H9 (cell line): ENCODE results near the gene MESD. TPM values are rescaled to one million over a fixed set of nuclear protein-coding genes. Genes with fewer than 3 reads are reported as not detected.

Experiments used
- DNase-seq: peaks from one replicate; pipeline ENCODE4 v3.0.0-alpha.2; 2017
- H2AFZ ChIP-seq: one replicate; pipeline ENCODE4 v1.6.1; 2013; ENCODE audit warnings: mild to moderate bottlenecking, low read length, control low read depth, moderate library complexity
- H2AK5ac ChIP-seq: 2 replicates; pipeline ENCODE4 v1.6.1; 2013; ENCODE audit warnings: low read length, control low read depth, mixed read lengths; ENCODE audit not compliant: insufficient read length
- H2BK120ac ChIP-seq: one replicate; pipeline ENCODE4 v1.6.1; 2013; ENCODE audit warnings: low read depth, mild to moderate bottlenecking, low read length, control low read depth, inconsistent platforms; ENCODE audit not compliant: poor library complexity, severe bottlenecking
- H2BK12ac ChIP-seq: 2 replicates; pipeline ENCODE4 v1.6.1; 2013; ENCODE audit warnings: low read length, control low read depth, mixed read lengths, low read depth; ENCODE audit not compliant: insufficient read length
- H2BK15ac ChIP-seq: 2 replicates; pipeline ENCODE4 v1.6.1; 2013; ENCODE audit warnings: low read depth, low read length, control low read depth
- H2BK20ac ChIP-seq: one replicate; pipeline ENCODE4 v1.6.1; 2013; ENCODE audit warnings: low read depth, mild to moderate bottlenecking, low read length, control low read depth, inconsistent platforms; ENCODE audit not compliant: poor library complexity, severe bottlenecking
- H2BK5ac ChIP-seq: 2 replicates; pipeline ENCODE4 v1.6.1; 2013; ENCODE audit warnings: low read length, control low read depth, mixed read lengths; ENCODE audit not compliant: insufficient read length
- H3K14ac ChIP-seq: 2 replicates; pipeline ENCODE4 v1.6.1; 2013; ENCODE audit warnings: low read length, control low read depth; ENCODE audit not compliant: insufficient read depth
- H3K18ac ChIP-seq: 2 replicates; pipeline ENCODE4 v1.6.1; 2013; ENCODE audit warnings: low read depth, mild to moderate bottlenecking, mixed read lengths, low read length, control low read depth; ENCODE audit not compliant: insufficient read length
- H3K23ac ChIP-seq: 2 replicates; pipeline ENCODE4 v1.6.1; 2013; ENCODE audit warnings: low read length, control low read depth, mixed read lengths, low read depth; ENCODE audit not compliant: insufficient read length
- H3K23me2 ChIP-seq: 2 replicates; pipeline ENCODE4 v1.6.1; 2013; ENCODE audit warnings: low read depth, mild to moderate bottlenecking, mixed read lengths, low read length, control low read depth; ENCODE audit not compliant: insufficient read length, poor library complexity, severe bottlenecking
- H3K27ac ChIP-seq: 2 replicates; pipeline ENCODE4 v1.5.1; 2013; ENCODE audit warnings: low read length, control low read depth, mixed read lengths, low read depth; ENCODE audit not compliant: insufficient read length
- H3K27me3 ChIP-seq: 2 replicates; pipeline ENCODE4 v1.6.1; 2013; ENCODE audit warnings: low read length, control low read depth, inconsistent platforms; ENCODE audit not compliant: insufficient read depth
- H3K4ac ChIP-seq: 2 replicates; pipeline ENCODE4 v1.6.1; 2013; ENCODE audit warnings: low read depth, mild to moderate bottlenecking, control low read depth, inconsistent platforms, low read length, moderate library complexity
- H3K4me1 ChIP-seq: 2 replicates; pipeline ENCODE4 v1.6.1; 2013; ENCODE audit warnings: low read length, control low read depth, inconsistent platforms; ENCODE audit not compliant: insufficient read depth
- H3K4me2 ChIP-seq: 2 replicates; pipeline ENCODE4 v1.6.1; 2013; ENCODE audit warnings: low read length, control low read depth, mixed read lengths; ENCODE audit not compliant: insufficient read length, insufficient read depth
- H3K56ac ChIP-seq: 2 replicates; pipeline ENCODE4 v1.6.1; 2013; ENCODE audit warnings: low read depth, mild to moderate bottlenecking, mixed read lengths, low read length, control low read depth; ENCODE audit not compliant: insufficient read length
- H3K79me1 ChIP-seq: 2 replicates; pipeline ENCODE4 v1.6.1; 2013; ENCODE audit warnings: low read depth, mild to moderate bottlenecking, moderate library complexity, low read length, control low read depth, inconsistent platforms; ENCODE audit not compliant: insufficient read depth, poor library complexity, severe bottlenecking
- H3K79me2 ChIP-seq: 2 replicates; pipeline ENCODE4 v1.6.1; 2013; ENCODE audit warnings: low read length, control low read depth, inconsistent platforms; ENCODE audit not compliant: insufficient read depth
- H3K9ac ChIP-seq: 2 replicates; pipeline ENCODE4 v1.6.1; 2013; ENCODE audit warnings: low read length, control low read depth, mixed read lengths; ENCODE audit not compliant: insufficient read length; ENCODE audit errors: extremely low read depth
- H3K9me3 ChIP-seq: one replicate; pipeline ENCODE4 v1.6.1; 2013; ENCODE audit warnings: low read depth, low read length, inconsistent platforms; ENCODE audit not compliant: control insufficient read depth
- H3T11ph ChIP-seq: one replicate; pipeline ENCODE4 v1.6.1; 2013; ENCODE audit warnings: mild to moderate bottlenecking, low read length, control low read depth, inconsistent platforms
- H4K20me1 ChIP-seq: one replicate; pipeline ENCODE4 v1.6.1; 2013; ENCODE audit not compliant: control insufficient read depth, insufficient read length, insufficient read depth
- H4K5ac ChIP-seq: 2 replicates; pipeline ENCODE4 v1.6.1; 2013; ENCODE audit warnings: low read depth, mild to moderate bottlenecking, mixed read lengths, low read length, control low read depth; ENCODE audit not compliant: insufficient read length
- H4K8ac ChIP-seq: replicated peaks from 2 replicates; pipeline ENCODE4 v1.6.1; 2013; ENCODE audit warnings: low read length, control low read depth, mixed read lengths, low read depth; ENCODE audit not compliant: insufficient read length
- H4K91ac ChIP-seq: 2 replicates; pipeline ENCODE4 v1.6.1; 2013; ENCODE audit warnings: low read depth, mild to moderate bottlenecking, moderate library complexity, mixed read lengths, low read length, control low read depth; ENCODE audit not compliant: insufficient read length
- H3K27ac Mint-ChIP-seq, 3 experiments: 2 replicates in 2 of 3; 3 replicates in 1 of 3; pipeline ENCODE4 v1.8.0; 2020 to 2021; ENCODE audit warnings: mixed read lengths in 3 of 3, mild to moderate bottlenecking in 1 of 3, moderate library complexity in 1 of 3
- H3K27me3 Mint-ChIP-seq: 2 replicates; pipeline ENCODE4 v1.8.0; 2021; ENCODE audit warnings: low read depth, mild to moderate bottlenecking, moderate library complexity, mixed read lengths
- H3K36me3 Mint-ChIP-seq, 3 experiments: 2 replicates in 2 of 3; 3 replicates in 1 of 3; pipeline ENCODE4 v1.8.0; 2020 to 2021; ENCODE audit warnings: low read depth in 3 of 3, mixed read lengths in 3 of 3; ENCODE audit not compliant: insufficient read depth in 1 of 3
- H3K4me1 Mint-ChIP-seq, 2 experiments: 2 replicates each; pipeline ENCODE4 v1.8.0; 2020; ENCODE audit warnings: mixed read lengths in 2 of 2
- H3K4me3 Mint-ChIP-seq, 2 experiments: 2 replicates in 1 of 2; 3 replicates in 1 of 2; pipeline ENCODE4 v1.8.0; 2020 to 2021; ENCODE audit warnings: mild to moderate bottlenecking in 2 of 2, mixed read lengths in 2 of 2, moderate library complexity in 1 of 2
- H3K9me3 Mint-ChIP-seq, 2 experiments: 2 replicates in 1 of 2; 3 replicates in 1 of 2; pipeline ENCODE4 v1.8.0; 2020; ENCODE audit warnings: mild to moderate bottlenecking in 2 of 2, mixed read lengths in 2 of 2, moderate library complexity in 1 of 2
- CTCF ChIP-seq: fragments of 200-600 bp; sonication (generic); conservative IDR thresholded peaks from 3 replicates; pipeline ENCODE4 v1.8.0; 2021; ENCODE audit warnings: antibody characterized with exemption, mild to moderate bottlenecking
- WGBS: extraction: QIAGEN DNeasy Blood & Tissue Kit; methylation state at CpG from one replicate; pipeline ENCODE4 v1.1.7; 2013; ENCODE audit warnings: missing lambda C conversion rate, low lambda C conversion rate, mixed read lengths; ENCODE audit not compliant: insufficient read length; ENCODE audit errors: extremely low coverage; 5-methylcytosine and 5-hydroxymethylcytosine counted together
- total RNA-seq: library from RNA; stranded (reverse); gene quantifications from 2 replicates; pipeline ENCODE4 v1.2.1, GENCODE V29; 2021

MESD gene
- total RNA-seq, 1 experiment from 2014 or later: 29.1 TPM

GRCh38 chr15:80945605-80946004, 44.0 kb downstream of the MESD start:
- Histone ChIP-seq H2AK5ac (no peak overlapping the region), H3K27me3 (no peaks in the 10 kb centered on the region), H3K79me2 (no peaks in the 10 kb centered on the region), H2BK120ac (no peak overlapping the region), H2AFZ (no peak overlapping the region), H4K91ac (no peak overlapping the region), H4K8ac (no peak overlapping the region), H3K23ac (no peak overlapping the region), H3K9ac (no peak overlapping the region), H3K23me2 (no peaks in the 10 kb centered on the region), H2BK5ac (no peak overlapping the region), H2BK12ac (no peak overlapping the region), H3K4me1 (no peaks in the 10 kb centered on the region), H3K27ac (no peak overlapping the region), H3K79me1 (no peaks in the 10 kb centered on the region), H3T11ph (no peak overlapping the region), H3K18ac (no peak overlapping the region), H3K4ac (no peak overlapping the region), H2BK20ac (no peak overlapping the region), H2BK15ac (no peak overlapping the region), H3K14ac (no peak overlapping the region), H3K9me3 (no peaks in the 10 kb centered on the region), H4K20me1 (no peaks in the 10 kb centered on the region), H3K56ac (no peak overlapping the region), H3K4me2 (no peak overlapping the region), H4K5ac (no peak overlapping the region)
- H3K36me3 Mint-ChIP-seq: peaks cover 13 to 38% (median 37%) of the 10 kb centered on the region in 3 experiments
- peaks cover 4 to 8% of the 10 kb centered on the region in 2 experiments; a peak in 2 of 4 replicates for H3K4me1 Mint-ChIP-seq
- peak overlapping the region in 1 of 3 experiments; percentile 4; a peak in 1 of 7 replicates for H3K27ac Mint-ChIP-seq
- no peaks in the 10 kb centered on the region for H3K27me3 Mint-ChIP-seq
- no peak overlapping the region for H3K4me3 Mint-ChIP-seq
- no peaks in the 10 kb centered on the region for H3K9me3 Mint-ChIP-seq
- no peak for TF ChIP-seq CTCF
- WGBS: no CpG with 5 or more reads among the region's 5 CpGs
- no peak for DNase-seq
